Measurements from ENCODE around the gene TMEM161A.
"Not testable (repeated sequence)": the region's sequence is repeated elsewhere in the genome, so short reads cannot be mapped to it uniquely, and the experiment has no call there.

TMEM161A gene

DNA sequence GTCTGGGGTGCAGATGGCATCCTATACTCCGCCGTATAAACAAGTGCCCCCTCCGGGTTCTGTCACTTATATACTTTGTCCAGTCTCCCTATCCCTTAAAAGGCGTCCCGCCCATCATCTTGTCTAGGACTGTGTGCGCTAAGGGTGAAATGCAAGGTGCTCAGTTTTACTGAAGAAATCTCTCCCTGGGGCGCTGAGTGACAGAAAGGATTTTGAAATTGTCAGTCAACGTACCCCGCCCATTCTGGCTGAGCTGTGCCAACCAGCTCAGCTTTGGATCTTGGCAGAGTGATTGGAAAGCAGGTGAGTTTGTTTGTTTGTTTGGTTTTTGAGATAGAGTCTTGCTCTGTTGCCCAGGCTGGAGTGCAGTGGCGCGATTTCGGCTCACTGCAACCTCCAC is 4.1 kb upstream of the TMEM161A start:
- no peak for TF ChIP-seq POLR2A (IDR thresholded peaks at IDR 0.05; ENCODE audit: extremely low read depth, insufficient read length)
- no peak for TF ChIP-seq MYC (IDR thresholded peaks at IDR 0.05; ENCODE audit: low read depth, low read length)
- TF ChIP-seq MAX (IDR thresholded peaks at IDR 0.05; ENCODE audit: low read depth, low read length): no peak
- TF ChIP-seq, protein P1, sequence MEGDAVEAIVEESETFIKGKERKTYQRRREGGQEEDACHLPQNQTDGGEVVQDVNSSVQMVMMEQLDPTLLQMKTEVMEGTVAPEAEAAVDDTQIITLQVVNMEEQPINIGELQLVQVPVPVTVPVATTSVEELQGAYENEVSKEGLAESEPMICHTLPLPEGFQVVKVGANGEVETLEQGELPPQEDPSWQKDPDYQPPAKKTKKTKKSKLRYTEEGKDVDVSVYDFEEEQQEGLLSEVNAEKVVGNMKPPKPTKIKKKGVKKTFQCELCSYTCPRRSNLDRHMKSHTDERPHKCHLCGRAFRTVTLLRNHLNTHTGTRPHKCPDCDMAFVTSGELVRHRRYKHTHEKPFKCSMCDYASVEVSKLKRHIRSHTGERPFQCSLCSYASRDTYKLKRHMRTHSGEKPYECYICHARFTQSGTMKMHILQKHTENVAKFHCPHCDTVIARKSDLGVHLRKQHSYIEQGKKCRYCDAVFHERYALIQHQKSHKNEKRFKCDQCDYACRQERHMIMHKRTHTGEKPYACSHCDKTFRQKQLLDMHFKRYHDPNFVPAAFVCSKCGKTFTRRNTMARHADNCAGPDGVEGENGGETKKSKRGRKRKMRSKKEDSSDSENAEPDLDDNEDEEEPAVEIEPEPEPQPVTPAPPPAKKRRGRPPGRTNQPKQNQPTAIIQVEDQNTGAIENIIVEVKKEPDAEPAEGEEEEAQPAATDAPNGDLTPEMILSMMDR (IDR thresholded peaks at IDR 0.05; ENCODE audit: low read depth, low read length): no peak
- no peak overlapping the region for H3K4me3 ChIP-seq (ENCODE audit: low read depth, low read length)
- DNase-seq (ENCODE audit: low read depth): no peak

DNA sequence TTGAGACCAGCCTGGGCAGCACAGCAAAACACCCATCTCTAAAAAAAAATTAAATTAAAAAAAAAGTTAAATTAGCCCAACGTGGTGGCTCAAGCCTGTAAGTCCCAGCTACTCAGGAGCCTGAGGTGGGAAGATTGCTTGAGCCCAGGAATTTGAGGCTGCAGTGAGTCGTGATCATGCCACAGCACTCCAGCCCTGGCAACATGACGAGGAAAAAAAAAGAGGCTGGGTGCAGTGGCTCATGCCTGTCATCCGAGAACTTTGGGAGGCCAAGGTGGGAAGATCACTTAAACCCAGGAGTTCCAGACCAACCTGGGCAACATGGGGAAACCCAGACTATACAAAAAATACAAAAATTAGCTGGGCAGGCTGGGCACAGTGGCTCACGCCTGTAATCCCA is 2.2 kb upstream of the TMEM161A start:
- TF ChIP-seq, protein P1 (IDR thresholded peaks at IDR 0.05; ENCODE audit: low read depth, low read length): no peak
- TF ChIP-seq POLR2A (IDR thresholded peaks at IDR 0.05; ENCODE audit: extremely low read depth, insufficient read length) (no peak), MAX (IDR thresholded peaks at IDR 0.05; ENCODE audit: low read depth, low read length) (no peak), MYC (IDR thresholded peaks at IDR 0.05; ENCODE audit: low read depth, low read length) (no peak)
- no peak for DNase-seq (ENCODE audit: low read depth)
- no peak overlapping the region for H3K4me3 ChIP-seq (ENCODE audit: low read depth, low read length)

DNA sequence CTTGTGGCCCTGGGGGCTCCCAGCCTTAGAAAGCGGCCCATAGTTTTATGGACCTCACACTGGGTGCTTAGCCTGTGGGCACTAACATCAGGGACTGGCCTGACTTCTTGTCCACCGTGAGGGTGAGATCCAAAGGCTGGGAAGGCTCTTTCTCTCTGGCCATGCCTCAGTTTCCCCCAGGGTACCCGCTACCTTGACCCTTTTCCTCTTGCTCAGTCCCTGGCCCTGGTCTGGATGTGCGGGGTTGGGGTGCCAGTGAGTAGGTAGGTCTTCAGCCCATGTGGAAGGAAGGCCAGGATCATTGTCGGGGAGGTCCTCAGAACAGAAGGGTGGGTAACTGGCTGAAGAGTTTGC is 1.6 kb upstream of the TMEM161A start:
- no peak overlapping the region for H3K4me3 ChIP-seq (ENCODE audit: low read depth, low read length)
- TF ChIP-seq MYC (IDR thresholded peaks at IDR 0.05; ENCODE audit: low read depth, low read length) (no peak), POLR2A (IDR thresholded peaks at IDR 0.05; ENCODE audit: extremely low read depth, insufficient read length) (no peak), MAX (IDR thresholded peaks at IDR 0.05; ENCODE audit: low read depth, low read length) (no peak)
- TF ChIP-seq, protein P1 (IDR thresholded peaks at IDR 0.05; ENCODE audit: low read depth, low read length): no peak
- DNase-seq (ENCODE audit: low read depth): no peak

- H3K4me3 ChIP-seq (ENCODE audit: low read depth, low read length): peak overlapping the region; percentile 80
- no peak for DNase-seq (ENCODE audit: low read depth)
- TF ChIP-seq MYC (IDR thresholded peaks at IDR 0.05; ENCODE audit: low read depth, low read length) (no peak), MAX (IDR thresholded peaks at IDR 0.05; ENCODE audit: low read depth, low read length) (no peak), POLR2A (IDR thresholded peaks at IDR 0.05; ENCODE audit: extremely low read depth, insufficient read length) (no peak)
- TF ChIP-seq, protein P1 (IDR thresholded peaks at IDR 0.05; ENCODE audit: low read depth, low read length): no peak
Observed at GRCh38 chr19:19137556-19138108, 646 bp downstream of the TMEM161A start.

- DNase-seq (ENCODE audit: low read depth); H3K4me3 ChIP-seq (ENCODE audit: low read depth, low read length): not testable (repeated sequence)
Observed at GRCh38 chr19:19135713-19136112, 2.6 kb downstream of the TMEM161A start.

DNA sequence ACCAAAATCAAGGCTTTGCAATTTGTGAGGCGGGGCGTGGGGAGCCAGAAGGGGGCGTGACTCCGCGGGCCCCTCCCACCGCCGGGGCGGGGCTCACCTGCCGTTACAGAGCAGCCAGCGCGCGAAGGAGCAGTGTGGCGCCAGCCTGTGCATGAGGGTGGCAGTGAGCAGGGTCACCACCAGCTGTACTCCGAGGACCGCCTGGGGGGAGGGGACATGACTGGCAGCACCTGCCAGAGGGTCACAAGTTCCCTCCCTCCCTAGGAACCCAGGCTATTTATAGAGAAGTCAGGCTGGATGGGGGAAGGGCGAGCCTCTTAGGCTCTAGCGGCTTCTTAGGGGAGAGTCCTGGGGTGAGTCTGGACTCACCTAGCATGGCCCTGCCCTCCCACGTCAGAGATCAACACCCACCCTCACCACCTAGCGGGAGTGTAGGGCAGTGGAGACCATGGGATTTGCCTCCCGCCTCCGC is 3.6 kb downstream of the TMEM161A start:
- no peak overlapping the region for H3K4me3 ChIP-seq (ENCODE audit: low read depth, low read length)
- no peak for TF ChIP-seq POLR2A (IDR thresholded peaks at IDR 0.05; ENCODE audit: extremely low read depth, insufficient read length)
- TF ChIP-seq MYC (IDR thresholded peaks at IDR 0.05; ENCODE audit: low read depth, low read length): no peak
- TF ChIP-seq MAX (IDR thresholded peaks at IDR 0.05; ENCODE audit: low read depth, low read length): no peak
- TF ChIP-seq, protein P1 (IDR thresholded peaks at IDR 0.05; ENCODE audit: low read depth, low read length): no peak
- peak; percentile 11 for DNase-seq (ENCODE audit: low read depth)
